Esophagus squamous epithelium (tissue), 5 donors: ENCODE data around the gene TMEM175. TPM values are rescaled to one million over a fixed set of nuclear protein-coding genes. Genes with fewer than 3 reads are reported as not detected.

Experiments
- DNase-seq: peaks from one replicate; lab custom pipeline; 2025; lab: John Stamatoyannopoulos, UW
- H3K27ac ChIP-seq, 4 donors: fragments of 200-600 bp; sonication (generic); one replicate each; pipeline ENCODE4 v1.5.1; 2016 to 2019; ENCODE audit warnings: mild to moderate bottlenecking in 1 of 4
- H3K27me3 ChIP-seq, 4 donors: fragments of 200-600 bp; sonication (generic); 1 replicate in 3 of 4; 2 replicates in 1 of 4; pipeline versions ENCODE4 v1.5.1 to v1.6.0; 2017 to 2021; ENCODE audit warnings: antibody characterized with exemption in 1 of 4
- H3K36me3 ChIP-seq, 3 donors: fragments of 200-600 bp; sonication (generic); one replicate each; pipeline ENCODE4 v1.5.1; 2016 to 2019
- H3K4me1 ChIP-seq, 3 donors: fragments of 200-600 bp; sonication (generic); one replicate each; pipeline ENCODE4 v1.5.1; 2017 to 2019
- H3K4me3 ChIP-seq, 4 donors: fragments of 200-600 bp; sonication (generic); 1 replicate in 3 of 4; 2 replicates in 1 of 4; pipeline ENCODE4 v1.5.1; 2016 to 2019; ENCODE audit warnings: mild to moderate bottlenecking in 2 of 4, moderate library complexity in 1 of 4
- H3K9me3 ChIP-seq, 3 donors: fragments of 200-600 bp; sonication (generic); one replicate each; pipeline ENCODE4 v1.5.1; 2016 to 2019
- CTCF ChIP-seq, 6 experiments: fragments of 450-650 bp in 4 of 6; fragments of 200-600 bp in 2 of 6; sonication (generic) in 2 of 6; IDR thresholded peaks; one replicate each; pipeline ENCODE4 v1.5.1; 2016 to 2019; ENCODE audit warnings: antibody characterized with exemption in 6 of 6, mild to moderate bottlenecking in 4 of 6, moderate library complexity in 4 of 6
- POLR2A ChIP-seq, 4 donors: fragments of 450-650 bp; IDR thresholded peaks; one replicate each; pipeline ENCODE4 v1.6.1; 2017; ENCODE audit warnings: antibody characterized with exemption in 4 of 4, mild to moderate bottlenecking in 4 of 4, moderate library complexity in 3 of 4
- WGBS, 2 donors: methylation state at CpG; one replicate each; pipeline ENCODE4 v1.1.5; 2018; 5-methylcytosine and 5-hydroxymethylcytosine counted together
- intact Hi-C: fragments of 100-400 bp; cut with DNase I; formaldehyde crosslinking; loops from one replicate; pipeline ENCODE4 v1.15.0; 2022
- total RNA-seq, 4 donors: library from RNA; depleted of rRNA; stranded (reverse); fragments of >200 nt; gene quantifications; one replicate each; pipeline ENCODE4 v1.1.0, GENCODE V29; 2016
- donor health status: DM: yes; HTN: yes; CAD: no.

TMEM175 gene
- total RNA-seq, 4 donors from 2014 or later, result 8.4 to 22.9 (median 19.7) TPM

- Histone ChIP-seq H3K27ac (no peak overlapping the region), H3K4me1 (no peaks in the 10 kb centered on the region), H3K4me3 (no peak overlapping the region), H3K9me3 (no peaks in the 10 kb centered on the region), H3K36me3 (peaks cover 0 to 58% (median 4%) of the 10 kb centered on the region in 3 donors), H3K27me3 (no peaks in the 10 kb centered on the region)
- intact Hi-C loops, result no loop called here
- WGBS, 2 donors, result 93 to 100% methylated on average over 2 to 18 of the region's 28 CpGs
- no peak for TF ChIP-seq CTCF (IDR thresholded peaks at IDR 0.05)
- TF ChIP-seq POLR2A (IDR thresholded peaks at IDR 0.05), result no peak
- no peak for DNase-seq
Observed at GRCh38 chr4:952881-953573, 20.8 kb downstream of the TMEM175 start.

GRCh38 chr4:953574-953915 lies 21.3 kb downstream of the TMEM175 start:
- DNase-seq, result no peak
- no peaks in the 10 kb centered on the region for H3K4me1 ChIP-seq
- no peaks in the 10 kb centered on the region for H3K9me3 ChIP-seq
- H3K4me3 ChIP-seq, result no peak overlapping the region
- 96 to 97% methylated on average over 13 of the region's 13 CpGs for WGBS, 2 donors
- no peak for TF ChIP-seq POLR2A (IDR thresholded peaks at IDR 0.05)
- no peak for TF ChIP-seq CTCF (IDR thresholded peaks at IDR 0.05)
- H3K27ac ChIP-seq, result no peak overlapping the region
- peaks cover 0 to 64% (median 7%) of the 10 kb centered on the region in 3 donors for H3K36me3 ChIP-seq
- H3K27me3 ChIP-seq, result no peaks in the 10 kb centered on the region
- intact Hi-C loops, result no loop called here

GRCh38 chr4:954211-955020 lies 22.2 kb downstream of the TMEM175 start:
- Histone ChIP-seq H3K27ac (no peak overlapping the region), H3K36me3 (peaks cover 0 to 72% (median 7%) of the 10 kb centered on the region in 3 donors), H3K9me3 (no peaks in the 10 kb centered on the region), H3K27me3 (no peaks in the 10 kb centered on the region), H3K4me3 (no peak overlapping the region), H3K4me1 (no peaks in the 10 kb centered on the region)
- no peak for DNase-seq
- 91 to 92% methylated on average over 16 to 17 of the region's 17 CpGs for WGBS, 2 donors
- TF ChIP-seq POLR2A (IDR thresholded peaks at IDR 0.05) (no peak), CTCF (IDR thresholded peaks at IDR 0.05) (no peak)
- intact Hi-C loops, result no loop called here

GRCh38 chr4:955161-955921 lies 23.1 kb downstream of the TMEM175 start:
- intact Hi-C loops, result no loop called here
- H3K36me3 ChIP-seq, result peaks cover 0 to 82% (median 7%) of the 10 kb centered on the region in 3 donors
- no peak for DNase-seq
- H3K4me1 ChIP-seq, result no peaks in the 10 kb centered on the region
- no peak overlapping the region for H3K4me3 ChIP-seq
- H3K27me3 ChIP-seq, result no peaks in the 10 kb centered on the region
- 94 to 100% methylated on average over 7 to 25 of the region's 33 CpGs for WGBS, 2 donors
- no peaks in the 10 kb centered on the region for H3K9me3 ChIP-seq
- no peak overlapping the region for H3K27ac ChIP-seq
- TF ChIP-seq CTCF (IDR thresholded peaks at IDR 0.05), result no peak
- no peak for TF ChIP-seq POLR2A (IDR thresholded peaks at IDR 0.05)
